SK-N-SH (cell line): Measurements from ENCODE around the gene MELK. TPM values are rescaled to one million over a fixed set of nuclear protein-coding genes. Genes with fewer than 3 reads are reported as not detected.

ENCODE experiments used
- CTCF ChIA-PET: fragments of 300-600, 350-600 bp; formaldehyde crosslinking; extraction: SDS; loops from one replicate; lab custom pipeline; 2021; lab: Yijun Ruan, JAX
- POLR2A ChIA-PET: fragments of 350-600 bp; sonication (Branson Sonifier 250); formaldehyde crosslinking; extraction: SDS; loops from one replicate; lab custom pipeline; 2020; ENCODE audit warnings: antibody characterized with exemption, inconsistent platforms; lab: Yijun Ruan, JAX
- DNase-seq: peaks from one replicate; pipeline ENCODE4 v3.0.0; 2012
- H2AFZ ChIP-seq: fragments of 200-600 bp; sonication (generic); 2 replicates; pipeline ENCODE4 v1.8.1; 2016; ENCODE audit warnings: antibody characterized with exemption, mild to moderate bottlenecking, low read depth
- H3F3A ChIP-seq: fragments of 200-600 bp; sonication (generic); replicated peaks from 2 replicates; pipeline ENCODE3; 2016; ENCODE audit warnings: antibody characterized with exemption, mild to moderate bottlenecking; ENCODE audit not compliant: insufficient read depth
- H3K27ac ChIP-seq, 2 experiments: fragments of 200-500 bp in 1 of 2; fragments of 200-600 bp in 1 of 2; sonication (Bioruptor generic) in 1 of 2; sonication (generic), shearing (Covaris generic) in 1 of 2; 2 replicates each; pipeline versions ENCODE4 v1.5.1 to v1.6.1; 2014 to 2016; ENCODE audit warnings: low read depth in 2 of 2, inconsistent platforms in 1 of 2, low read length in 1 of 2, mild to moderate bottlenecking in 1 of 2, mixed read lengths in 1 of 2
- H3K27me3 ChIP-seq: fragments of 200-600 bp; sonication (generic), shearing (Covaris generic); 2 replicates; pipeline ENCODE4 v1.6.1; 2016; ENCODE audit warnings: mixed run types; ENCODE audit not compliant: insufficient read depth
- H3K36me3 ChIP-seq, 2 experiments: fragments of 200-500 bp in 1 of 2; fragments of 200-600 bp in 1 of 2; sonication (Bioruptor generic) in 1 of 2; sonication (generic) in 1 of 2; replicated peaks in 1 of 2; 2 replicates each; pipeline versions ENCODE3 to v1.5.1; 2014 to 2016; ENCODE audit warnings: low read length in 1 of 2, mild to moderate bottlenecking in 1 of 2; ENCODE audit not compliant: insufficient read depth in 2 of 2, control insufficient read depth in 1 of 2
- H3K4me1 ChIP-seq, 2 experiments: fragments of 200-500 bp in 1 of 2; fragments of 200-600 bp in 1 of 2; sonication (Bioruptor generic) in 1 of 2; sonication (generic), shearing (Covaris generic) in 1 of 2; 2 replicates each; pipeline versions ENCODE4 v1.5.1 to v1.6.1; 2014 to 2016; ENCODE audit warnings: low read depth in 1 of 2, low read length in 1 of 2, mixed run types in 1 of 2; ENCODE audit not compliant: insufficient read depth in 2 of 2, control insufficient read depth in 1 of 2
- H3K4me2 ChIP-seq: fragments of 200-600 bp; sonication (generic), shearing (Covaris generic); 2 replicates; pipeline ENCODE4 v1.6.1; 2017; ENCODE audit warnings: mixed run types
- H3K4me3 ChIP-seq, 2 experiments: fragments of 200-500 bp in 1 of 2; fragments of 200-600 bp in 1 of 2; sonication (Bioruptor generic) in 1 of 2; sonication (generic), shearing (Covaris generic) in 1 of 2; 2 replicates each; pipeline versions ENCODE4 v1.5.1 to v1.8.1; 2014 to 2016; ENCODE audit warnings: low read depth in 2 of 2, inconsistent platforms in 1 of 2, low read length in 1 of 2, mild to moderate bottlenecking in 1 of 2, mixed read lengths in 1 of 2, moderate library complexity in 1 of 2
- H3K79me2 ChIP-seq: fragments of 200-600 bp; sonication (generic); 2 replicates; pipeline ENCODE4 v1.8.1; 2017; ENCODE audit warnings: mild to moderate bottlenecking; ENCODE audit not compliant: insufficient read depth
- H3K9ac ChIP-seq: fragments of 200-600 bp; sonication (generic); 2 replicates; pipeline ENCODE4 v1.6.1; 2017; ENCODE audit warnings: mixed run types
- H3K9me2 ChIP-seq: fragments of 200-600 bp; sonication (generic); 2 replicates; pipeline ENCODE4 v1.6.1; 2017; ENCODE audit warnings: mixed run types
- H3K9me3 ChIP-seq: fragments of 200-600 bp; sonication (generic); 2 replicates; pipeline ENCODE4 v1.6.1; 2017; ENCODE audit warnings: mixed run types, mild to moderate bottlenecking, moderate library complexity
- H4K20me1 ChIP-seq: fragments of 200-600 bp; sonication (generic); 2 replicates; pipeline ENCODE4 v1.6.1; 2017; ENCODE audit warnings: mild to moderate bottlenecking, mixed run types; ENCODE audit not compliant: insufficient read depth
- CHD2 ChIP-seq: fragments of 150-350 bp; IDR thresholded peaks from 2 replicates; pipeline ENCODE4 v1.6.1; 2018; ENCODE audit warnings: low read length; ENCODE audit not compliant: partially characterized antibody
- EZH2phosphoT487 ChIP-seq: fragments of 200-600 bp; sonication (generic); IDR thresholded peaks from 2 replicates; pipeline ENCODE4 v1.6.1; 2017; ENCODE audit warnings: low read depth, mixed run types, mild to moderate bottlenecking, antibody characterized with exemption, moderate library complexity, borderline replicate concordance
- FOXJ3 ChIP-seq: sonication (generic); formaldehyde crosslinking; IDR thresholded peaks from 2 replicates; pipeline ENCODE4 v1.5.1; 2020; ENCODE audit warnings: mild to moderate bottlenecking, missing genetic modification reagents
- FOXM1 ChIP-seq: IDR thresholded peaks from 2 replicates; pipeline ENCODE4 v1.4.0; 2012; ENCODE audit warnings: low read depth, mild to moderate bottlenecking
- GATA2 ChIP-seq: sonication (generic); formaldehyde crosslinking; IDR thresholded peaks from 2 replicates; pipeline ENCODE4 v1.5.0; 2020; ENCODE audit warnings: mild to moderate bottlenecking, missing genetic modification reagents
- IRF3 ChIP-seq: fragments of 150-350 bp; IDR thresholded peaks from 2 replicates; pipeline ENCODE4 v1.6.1; 2016; ENCODE audit warnings: mild to moderate bottlenecking, low read depth, low read length
- RAD21 ChIP-seq: IDR thresholded peaks from 2 replicates; pipeline ENCODE4 v1.6.1; 2012; ENCODE audit warnings: mild to moderate bottlenecking, low read length
- RCOR1 ChIP-seq: fragments of 150-350 bp; IDR thresholded peaks from 2 replicates; pipeline ENCODE4 v1.6.1; 2017; ENCODE audit warnings: antibody characterized with exemption, low read length
- RFX5 ChIP-seq: IDR thresholded peaks from 2 replicates; pipeline ENCODE4 v1.6.1; 2012; ENCODE audit warnings: mild to moderate bottlenecking, improper control_type of control experiment, low read length
- RXRA ChIP-seq: IDR thresholded peaks from 2 replicates; pipeline ENCODE4 v1.4.0; 2012; ENCODE audit warnings: low read depth, mild to moderate bottlenecking, borderline replicate concordance
- SIN3A ChIP-seq: IDR thresholded peaks from 2 replicates; pipeline ENCODE4 v1.6.1; 2012; ENCODE audit warnings: low read depth, mild to moderate bottlenecking, low read length, moderate library complexity, borderline replicate concordance
- TAF1 ChIP-seq: IDR thresholded peaks from 2 replicates; pipeline ENCODE4 v1.6.1; 2012; ENCODE audit warnings: low read depth, mild to moderate bottlenecking, low read length, moderate library complexity, borderline replicate concordance
- TCF12 ChIP-seq: IDR thresholded peaks from 2 replicates; pipeline ENCODE4 v1.4.0; 2012
- USF1 ChIP-seq: IDR thresholded peaks from 2 replicates; pipeline ENCODE4 v1.4.0; 2012; ENCODE audit warnings: low read depth, borderline replicate concordance
- WGBS: methylation state at CpG from one replicate; pipeline ENCODE4 v1.1.6; 2017; ENCODE audit warnings: low lambda C conversion rate; 5-methylcytosine and 5-hydroxymethylcytosine counted together
- polyA plus RNA-seq, 3 experiments: library from polyadenylated mRNA; depleted of rRNA; stranded (reverse); fragments of >200 nt; gene quantifications; 2 replicates each; pipeline ENCODE4 v1.2.3, GENCODE V29; 2012

MELK gene
- polyA plus RNA-seq, 1 of the 3 experiments (the other 2 are of a cell fraction): 16.5 TPM

DNA sequence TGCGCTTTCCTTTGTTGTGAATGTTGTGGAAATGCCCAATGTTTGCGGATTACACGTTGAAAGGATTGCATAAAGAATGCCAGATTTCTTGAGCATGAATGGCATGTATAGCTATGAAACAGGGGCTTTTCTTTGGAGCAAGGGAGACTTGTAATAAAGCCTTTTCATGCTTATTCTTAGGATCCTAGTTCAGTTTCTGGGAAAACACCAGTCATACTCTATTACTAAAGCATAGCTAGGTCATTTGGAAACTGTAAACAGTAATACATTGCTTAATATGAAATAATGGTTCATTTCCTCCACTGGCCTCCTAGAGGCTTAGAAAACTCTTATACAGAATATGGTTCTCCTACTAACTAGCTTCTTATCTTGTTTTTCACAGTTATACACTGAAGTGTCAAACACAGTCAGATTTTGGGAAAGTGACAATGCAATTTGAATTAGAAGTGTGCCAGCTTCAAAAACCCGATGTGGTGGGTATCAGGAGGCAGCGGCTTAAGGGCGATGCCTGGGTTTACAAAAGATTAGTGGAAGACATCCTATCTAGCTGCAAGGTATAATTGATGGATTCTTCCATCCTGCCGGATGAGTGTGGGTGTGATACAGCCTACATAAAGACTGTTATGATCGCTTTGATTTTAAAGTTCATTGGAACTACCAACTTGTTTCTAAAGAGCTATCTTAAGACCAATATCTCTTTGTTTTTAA is 104.2 kb downstream of the MELK start:
- Histone ChIP-seq H2AFZ (no peak overlapping the region), H3K4me2 (no peak overlapping the region), H3K79me2 (no peaks in the 10 kb centered on the region), H4K20me1 (no peaks in the 10 kb centered on the region), H3K9ac (no peak overlapping the region), H3K9me2 (no peaks in the 10 kb centered on the region), H3K4me3 (no peak overlapping the region), H3K4me1 (peaks cover 0 to 8% of the 10 kb centered on the region in 2 experiments; a peak in 2 of 4 replicates), H3K9me3 (peaks cover 4% of the 10 kb centered on the region; the same call in 1 of the 2 replicates), H3K36me3 (peaks cover 30 to 67% of the 10 kb centered on the region in 2 experiments), H3F3A (peaks cover 12% of the 10 kb centered on the region), H3K27ac (no peak overlapping the region), H3K27me3 (no peaks in the 10 kb centered on the region)
- 91% methylated on average over 8 of the region's 8 CpGs for WGBS
- POLR2A ChIA-PET: no interaction called here
- DNase-seq: peak; percentile 10
- CTCF ChIA-PET: interaction anchor here (0.7 to 1.9 kb wide), 5 partner anchors 13 to 270 kb away, joined by 3 to 8 read pairs (median 3); no protein-coding TSS in a partner anchor
- TF ChIP-seq USF1 (no peak), EZH2phosphoT487 (no peak)

DNA sequence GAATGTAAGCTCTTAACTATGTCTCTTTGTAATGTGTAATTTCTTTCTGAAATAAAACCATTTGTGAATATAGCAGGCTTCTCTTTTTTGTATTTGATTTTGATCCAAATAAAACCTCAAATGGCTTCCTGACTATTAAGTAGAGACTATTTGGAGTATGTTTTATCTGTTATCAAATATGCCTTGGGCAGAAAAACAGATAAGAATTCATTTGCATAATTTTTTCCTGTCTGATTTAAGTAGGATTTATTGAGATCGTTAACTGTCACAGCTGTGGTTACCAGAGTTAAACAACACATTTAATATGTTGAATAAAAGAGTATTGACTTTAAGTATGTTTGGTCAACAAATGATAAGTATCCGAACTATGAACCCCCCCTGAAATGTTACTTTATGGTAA is 104.9 kb downstream of the MELK start:
- Histone ChIP-seq H3K9me3 (peaks cover 6% of the 10 kb centered on the region; the same call in 1 of the 2 replicates), H3K4me3 (no peak overlapping the region), H3K9ac (no peak overlapping the region), H4K20me1 (no peaks in the 10 kb centered on the region), H3K36me3 (peaks cover 27 to 72% of the 10 kb centered on the region in 2 experiments), H3K27me3 (no peaks in the 10 kb centered on the region), H3K9me2 (no peaks in the 10 kb centered on the region), H2AFZ (no peak overlapping the region), H3K27ac (no peak overlapping the region), H3K4me1 (peaks cover 0 to 8% of the 10 kb centered on the region in 2 experiments; a peak in 2 of 4 replicates), H3K79me2 (no peaks in the 10 kb centered on the region), H3F3A (peaks cover 15% of the 10 kb centered on the region), H3K4me2 (no peak overlapping the region)
- WGBS: 60% methylated on average over 2 of the region's 2 CpGs
- peak; percentile 58; the same call in 1 of the 2 replicates for TF ChIP-seq GATA2 (CRISPR knock-in tag)
- TF ChIP-seq CHD2: peak; percentile 8
- no peak for TF ChIP-seq SIN3A
- no peak for TF ChIP-seq RFX5
- TF ChIP-seq TAF1: no peak
- no peak for TF ChIP-seq TCF12
- CTCF ChIA-PET: interaction anchor here (0.7 to 1.9 kb wide), 5 partner anchors 10 to 270 kb away, joined by 3 to 8 read pairs (median 3); no protein-coding TSS in a partner anchor
- peak; percentile 9 for DNase-seq
- POLR2A ChIA-PET: no interaction called here

- H3K4me2 ChIP-seq: no peak overlapping the region
- H2AFZ ChIP-seq: no peak overlapping the region
- H3K4me1 ChIP-seq: peaks cover 0 to 8% of the 10 kb centered on the region in 2 experiments; a peak in 2 of 4 replicates
- ChIA-PET POLR2A (no interaction called here), CTCF (no interaction called here)
- TF ChIP-seq FOXJ3 (CRISPR knock-in tag): no peak
- no peak for TF ChIP-seq RCOR1
- TF ChIP-seq FOXM1: no peak
- no peak for TF ChIP-seq RAD21
- no peak for TF ChIP-seq IRF3
- no peak for TF ChIP-seq RXRA
- H3F3A ChIP-seq: peaks cover 15% of the 10 kb centered on the region
- no peak overlapping the region for H3K27ac ChIP-seq
- H3K9me2 ChIP-seq: no peaks in the 10 kb centered on the region
- H3K79me2 ChIP-seq: no peaks in the 10 kb centered on the region
- H4K20me1 ChIP-seq: no peaks in the 10 kb centered on the region
- H3K9ac ChIP-seq: no peak overlapping the region
- no peaks in the 10 kb centered on the region for H3K27me3 ChIP-seq
- peaks cover 19 to 66% of the 10 kb centered on the region in 2 experiments for H3K36me3 ChIP-seq
- no peak for DNase-seq
- H3K9me3 ChIP-seq: peaks cover 6% of the 10 kb centered on the region; the same call in 1 of the 2 replicates
- H3K4me3 ChIP-seq: no peak overlapping the region
- WGBS: 87% methylated on average over 2 of the region's 2 CpGs
Measured at GRCh38 chr9:36679710-36680109, 107.0 kb downstream of the MELK start.
